ENCODE results near the gene RAB10. TPM values are rescaled to one million over a fixed set of nuclear protein-coding genes. Genes with fewer than 3 reads are reported as not detected.

RAB10 gene
- total and polyA plus RNA-seq, 4 donors: 26.6 to 52.2 (median 41.6) TPM

DNA sequence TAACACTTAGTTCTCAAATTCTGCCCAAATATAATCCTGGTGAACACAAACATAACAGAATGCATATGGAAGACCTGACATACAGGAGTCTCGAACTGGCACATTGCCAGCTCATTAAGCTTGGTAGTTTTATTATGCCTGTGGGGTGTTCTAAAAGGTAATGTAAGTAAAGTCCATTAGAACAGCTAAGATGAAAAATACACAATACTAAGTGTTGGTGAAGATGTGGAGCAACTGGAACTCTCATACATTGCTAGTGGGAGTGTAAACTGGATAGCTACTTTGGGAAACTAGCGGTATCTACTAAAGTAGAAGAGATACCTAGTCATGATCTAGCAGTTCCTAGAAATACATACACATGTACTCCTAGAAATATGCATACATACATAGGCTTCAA lies 24.3 kb upstream of the RAB10 start:
- H3K9me3 ChIP-seq (ENCODE audit: control insufficient read depth in 4 of 4, low read length in 3 of 4): no peaks in the 10 kb centered on the region
- H3K4me3 ChIP-seq (ENCODE audit: low read depth in 1 of 3, low read length in 3 of 3): no peak overlapping the region
- 70% methylated on average over 2 of the region's 2 CpGs for WGBS
- H3K27ac ChIP-seq (ENCODE audit: low read depth in 1 of 2, low read length in 2 of 2): no peak overlapping the region
- no peaks in the 10 kb centered on the region for H3K36me3 ChIP-seq (ENCODE audit: control insufficient read depth in 4 of 4, insufficient read depth in 3 of 4, low read depth in 1 of 4, low read length in 3 of 4)
- TF ChIP-seq, protein P1, sequence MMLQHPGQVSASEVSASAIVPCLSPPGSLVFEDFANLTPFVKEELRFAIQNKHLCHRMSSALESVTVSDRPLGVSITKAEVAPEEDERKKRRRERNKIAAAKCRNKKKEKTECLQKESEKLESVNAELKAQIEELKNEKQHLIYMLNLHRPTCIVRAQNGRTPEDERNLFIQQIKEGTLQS (IDR thresholded peaks at IDR 0.05): no peak
- TF ChIP-seq, protein P2, sequence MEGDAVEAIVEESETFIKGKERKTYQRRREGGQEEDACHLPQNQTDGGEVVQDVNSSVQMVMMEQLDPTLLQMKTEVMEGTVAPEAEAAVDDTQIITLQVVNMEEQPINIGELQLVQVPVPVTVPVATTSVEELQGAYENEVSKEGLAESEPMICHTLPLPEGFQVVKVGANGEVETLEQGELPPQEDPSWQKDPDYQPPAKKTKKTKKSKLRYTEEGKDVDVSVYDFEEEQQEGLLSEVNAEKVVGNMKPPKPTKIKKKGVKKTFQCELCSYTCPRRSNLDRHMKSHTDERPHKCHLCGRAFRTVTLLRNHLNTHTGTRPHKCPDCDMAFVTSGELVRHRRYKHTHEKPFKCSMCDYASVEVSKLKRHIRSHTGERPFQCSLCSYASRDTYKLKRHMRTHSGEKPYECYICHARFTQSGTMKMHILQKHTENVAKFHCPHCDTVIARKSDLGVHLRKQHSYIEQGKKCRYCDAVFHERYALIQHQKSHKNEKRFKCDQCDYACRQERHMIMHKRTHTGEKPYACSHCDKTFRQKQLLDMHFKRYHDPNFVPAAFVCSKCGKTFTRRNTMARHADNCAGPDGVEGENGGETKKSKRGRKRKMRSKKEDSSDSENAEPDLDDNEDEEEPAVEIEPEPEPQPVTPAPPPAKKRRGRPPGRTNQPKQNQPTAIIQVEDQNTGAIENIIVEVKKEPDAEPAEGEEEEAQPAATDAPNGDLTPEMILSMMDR (IDR thresholded peaks at IDR 0.05; ENCODE audit: low read depth, low read length, missing input control): no peak
- TF ChIP-seq HNF4A (conservative IDR thresholded peaks at IDR 0.05) (no peak), RXRA (IDR thresholded peaks at IDR 0.05) (no peak), SP1 (IDR thresholded peaks at IDR 0.05) (no peak), JUND (IDR thresholded peaks at IDR 0.05) (no peak), RAD21 (IDR thresholded peaks at IDR 0.05) (no peak)
- TF ChIP-seq, protein P3, sequence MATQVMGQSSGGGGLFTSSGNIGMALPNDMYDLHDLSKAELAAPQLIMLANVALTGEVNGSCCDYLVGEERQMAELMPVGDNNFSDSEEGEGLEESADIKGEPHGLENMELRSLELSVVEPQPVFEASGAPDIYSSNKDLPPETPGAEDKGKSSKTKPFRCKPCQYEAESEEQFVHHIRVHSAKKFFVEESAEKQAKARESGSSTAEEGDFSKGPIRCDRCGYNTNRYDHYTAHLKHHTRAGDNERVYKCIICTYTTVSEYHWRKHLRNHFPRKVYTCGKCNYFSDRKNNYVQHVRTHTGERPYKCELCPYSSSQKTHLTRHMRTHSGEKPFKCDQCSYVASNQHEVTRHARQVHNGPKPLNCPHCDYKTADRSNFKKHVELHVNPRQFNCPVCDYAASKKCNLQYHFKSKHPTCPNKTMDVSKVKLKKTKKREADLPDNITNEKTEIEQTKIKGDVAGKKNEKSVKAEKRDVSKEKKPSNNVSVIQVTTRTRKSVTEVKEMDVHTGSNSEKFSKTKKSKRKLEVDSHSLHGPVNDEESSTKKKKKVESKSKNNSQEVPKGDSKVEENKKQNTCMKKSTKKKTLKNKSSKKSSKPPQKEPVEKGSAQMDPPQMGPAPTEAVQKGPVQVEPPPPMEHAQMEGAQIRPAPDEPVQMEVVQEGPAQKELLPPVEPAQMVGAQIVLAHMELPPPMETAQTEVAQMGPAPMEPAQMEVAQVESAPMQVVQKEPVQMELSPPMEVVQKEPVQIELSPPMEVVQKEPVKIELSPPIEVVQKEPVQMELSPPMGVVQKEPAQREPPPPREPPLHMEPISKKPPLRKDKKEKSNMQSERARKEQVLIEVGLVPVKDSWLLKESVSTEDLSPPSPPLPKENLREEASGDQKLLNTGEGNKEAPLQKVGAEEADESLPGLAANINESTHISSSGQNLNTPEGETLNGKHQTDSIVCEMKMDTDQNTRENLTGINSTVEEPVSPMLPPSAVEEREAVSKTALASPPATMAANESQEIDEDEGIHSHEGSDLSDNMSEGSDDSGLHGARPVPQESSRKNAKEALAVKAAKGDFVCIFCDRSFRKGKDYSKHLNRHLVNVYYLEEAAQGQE (IDR thresholded peaks at IDR 0.05): no peak
- no peaks in the 10 kb centered on the region for H3K27me3 ChIP-seq (ENCODE audit: control insufficient read depth in 4 of 4, insufficient read depth in 4 of 4, low read length in 3 of 4)
- DNase-seq (ENCODE audit: low spot score): no peak
- peaks cover 0 to 13% (median 7%) of the 10 kb centered on the region in 4 donors for H3K4me1 ChIP-seq (ENCODE audit: control insufficient read depth in 4 of 4, insufficient read depth in 4 of 4, low read length in 3 of 4)
- H3K9ac ChIP-seq (ENCODE audit: low read depth in 1 of 2, low read length in 2 of 2): no peak overlapping the region

DNA sequence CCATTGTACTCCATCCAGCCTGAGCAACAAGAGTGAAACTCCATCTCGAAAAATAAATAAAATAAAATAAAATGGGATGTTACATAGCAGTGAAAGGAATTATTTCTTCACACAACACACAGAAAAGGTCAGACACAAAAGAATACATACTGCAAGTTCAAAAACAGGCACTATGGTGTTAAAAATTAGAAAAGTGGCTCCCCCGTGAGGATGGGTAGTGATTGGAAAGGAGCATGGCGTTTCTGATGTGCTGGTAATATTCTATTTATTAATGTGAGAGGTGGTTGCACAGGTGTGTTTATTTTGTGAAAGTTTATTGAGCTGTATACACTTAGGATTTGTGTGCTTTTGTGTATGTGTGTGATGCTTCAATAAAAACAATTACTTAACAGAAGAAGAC lies 22.9 kb upstream of the RAB10 start:
- H3K27me3 ChIP-seq (ENCODE audit: control insufficient read depth in 4 of 4, insufficient read depth in 4 of 4, low read length in 3 of 4): no peaks in the 10 kb centered on the region
- DNase-seq (ENCODE audit: low spot score): no peak
- WGBS: 82% methylated on average over 3 of the region's 3 CpGs
- H3K9me3 ChIP-seq (ENCODE audit: control insufficient read depth in 4 of 4, low read length in 3 of 4): no peaks in the 10 kb centered on the region
- no peaks in the 10 kb centered on the region for H3K36me3 ChIP-seq (ENCODE audit: control insufficient read depth in 4 of 4, insufficient read depth in 3 of 4, low read depth in 1 of 4, low read length in 3 of 4)
- H3K9ac ChIP-seq (ENCODE audit: low read depth in 1 of 2, low read length in 2 of 2): no peak overlapping the region
- H3K27ac ChIP-seq (ENCODE audit: low read depth in 1 of 2, low read length in 2 of 2): no peak overlapping the region
- H3K4me1 ChIP-seq (ENCODE audit: control insufficient read depth in 4 of 4, insufficient read depth in 4 of 4, low read length in 3 of 4): peaks cover 0 to 13% (median 7%) of the 10 kb centered on the region in 4 donors
- TF ChIP-seq EGR1 (IDR thresholded peaks at IDR 0.05; ENCODE audit: low read depth in 2 of 2) (no peak), YY1 (IDR thresholded peaks at IDR 0.05) (no peak), JUND (IDR thresholded peaks at IDR 0.05) (no peak), FOXA1 (IDR thresholded peaks at IDR 0.05) (no peak)
- H3K4me3 ChIP-seq (ENCODE audit: low read depth in 1 of 3, low read length in 3 of 3): no peak overlapping the region

DNA sequence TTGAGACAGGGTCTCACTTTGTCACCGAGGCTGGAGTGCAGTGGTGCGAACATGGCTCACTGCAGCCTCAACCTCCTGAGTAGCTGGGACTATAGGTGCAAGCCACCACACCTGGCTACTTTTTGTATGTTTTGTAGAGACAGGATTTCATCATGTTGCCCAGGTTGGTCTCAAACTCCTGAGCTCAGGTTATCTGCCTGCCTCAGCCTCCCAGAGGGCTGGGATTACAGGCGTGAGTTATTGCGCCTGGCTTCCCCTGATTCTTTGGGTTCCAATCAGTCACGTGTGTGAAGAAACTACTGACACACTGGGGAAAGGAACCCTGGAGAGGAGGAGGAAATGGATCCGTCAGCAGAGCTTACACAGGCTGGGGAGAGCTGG lies 22.3 kb upstream of the RAB10 start:
- no peak for DNase-seq (ENCODE audit: low spot score)
- 69% methylated on average over 6 of the region's 6 CpGs for WGBS
- H3K4me3 ChIP-seq (ENCODE audit: low read depth in 1 of 3, low read length in 3 of 3): no peak overlapping the region
- peaks cover 0 to 13% (median 7%) of the 10 kb centered on the region in 4 donors for H3K4me1 ChIP-seq (ENCODE audit: control insufficient read depth in 4 of 4, insufficient read depth in 4 of 4, low read length in 3 of 4)
- peak overlapping the region in 1 of 2 donors; percentile 4 for H3K27ac ChIP-seq (ENCODE audit: low read depth in 1 of 2, low read length in 2 of 2)
- no peak overlapping the region for H3K9ac ChIP-seq (ENCODE audit: low read depth in 1 of 2, low read length in 2 of 2)
- no peaks in the 10 kb centered on the region for H3K36me3 ChIP-seq (ENCODE audit: control insufficient read depth in 4 of 4, insufficient read depth in 3 of 4, low read depth in 1 of 4, low read length in 3 of 4)
- no peaks in the 10 kb centered on the region for H3K27me3 ChIP-seq (ENCODE audit: control insufficient read depth in 4 of 4, insufficient read depth in 4 of 4, low read length in 3 of 4)
- no peaks in the 10 kb centered on the region for H3K9me3 ChIP-seq (ENCODE audit: control insufficient read depth in 4 of 4, low read length in 3 of 4)
- TF ChIP-seq, protein P4, sequence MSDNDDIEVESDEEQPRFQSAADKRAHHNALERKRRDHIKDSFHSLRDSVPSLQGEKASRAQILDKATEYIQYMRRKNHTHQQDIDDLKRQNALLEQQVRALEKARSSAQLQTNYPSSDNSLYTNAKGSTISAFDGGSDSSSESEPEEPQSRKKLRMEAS (IDR thresholded peaks at IDR 0.05): no peak
- TF ChIP-seq FOXA1 (IDR thresholded peaks at IDR 0.05): no peak
- TF ChIP-seq, protein P3 (IDR thresholded peaks at IDR 0.05): no peak
- no peak for TF ChIP-seq JUND (IDR thresholded peaks at IDR 0.05)
- no peak for TF ChIP-seq YY1 (IDR thresholded peaks at IDR 0.05)
- TF ChIP-seq HNF4A (conservative IDR thresholded peaks at IDR 0.05): no peak
- no peak for TF ChIP-seq HNF4G (IDR thresholded peaks at IDR 0.05)
- no peak for TF ChIP-seq SP1 (IDR thresholded peaks at IDR 0.05)
- TF ChIP-seq, protein P1 (IDR thresholded peaks at IDR 0.05): no peak
- TF ChIP-seq, protein P2 (IDR thresholded peaks at IDR 0.05; ENCODE audit: low read depth, low read length, missing input control): no peak

Measured in liver (tissue), 9 donors.